ENCODE results near the gene HSH2D.

HSH2D gene

GRCh38 chr19:16207063-16207462 is 63.6 kb downstream of the HSH2D start:
- no peak for DNase-seq (ENCODE audit: low spot score)
- Histone ChIP-seq H3K4me3 (no peak overlapping the region), H3K27ac (no peak overlapping the region)
- no peak for TF ChIP-seq CTCF (IDR thresholded peaks at IDR 0.05)

- H3K27ac ChIP-seq = no peak overlapping the region
- H3K4me3 ChIP-seq = no peak overlapping the region
- DNase-seq (ENCODE audit: low spot score) = no peak
- TF ChIP-seq CTCF (IDR thresholded peaks at IDR 0.05) = no peak
These were observed 64.1 kb downstream of the HSH2D start for GRCh38 chr19:16207490-16208025.
